K562 (cell line): ENCODE results near the gene L3MBTL1. TPM values are rescaled to one million over a fixed set of nuclear protein-coding genes. Genes with fewer than 3 reads are reported as not detected.

ENCODE experiments used
- ATF7 ChIP-seq: fragments of 450-650 bp; IDR thresholded peaks from 2 replicates; pipeline ENCODE4 v1.7.1; 2014; ENCODE audit warnings: mild to moderate bottlenecking, moderate library complexity
- HCFC1 ChIP-seq: IDR thresholded peaks from 2 replicates; pipeline ENCODE4 v1.6.1; 2012; ENCODE audit warnings: low read depth, low read length, improper control_type of control experiment
- SNIP1 ChIP-seq: fragments of 450-650 bp; IDR thresholded peaks from 2 replicates; pipeline ENCODE4 v1.7.1; 2017; ENCODE audit warnings: low read depth, mild to moderate bottlenecking
- TAF1 ChIP-seq: IDR thresholded peaks from 2 replicates; pipeline ENCODE4 v1.6.1; 2011; ENCODE audit warnings: mild to moderate bottlenecking, low read length, moderate library complexity; ENCODE audit not compliant: insufficient read depth, control insufficient read depth, severe bottlenecking; ENCODE audit errors: extremely low read depth
- U2AF2 ChIP-seq: fragments of 200-400 bp; formaldehyde crosslinking; optimal IDR thresholded peaks from 2 replicates; pipeline ENCODE3; 2017; ENCODE audit warnings: low read depth, mild to moderate bottlenecking, low read length
- VEZF1 ChIP-seq: fragments of 200-800 bp; sonication (Bioruptor generic); IDR thresholded peaks from 2 replicates; pipeline ENCODE4 v1.6.1; 2017; ENCODE audit warnings: missing genetic modification characterization, missing compliant biosample characterization
- ZNF274 ChIP-seq: IDR thresholded peaks from 2 replicates; pipeline ENCODE4 v1.6.1; 2011; ENCODE audit warnings: low read depth, mild to moderate bottlenecking, low read length, moderate library complexity, borderline replicate concordance
- polyA plus RNA-seq, 8 experiments: library from polyadenylated mRNA; depleted of rRNA in 4 of 8; stranded (reverse) in 5 of 8; unstranded in 3 of 8; fragments of >200 nt; fragmentation: Nextera tagmentation in 2 of 8; fragmentation: Illumina TruSeq in 1 of 8; extraction: Ambion mirVana in 2 of 8; extraction: Trizol in 1 of 8; gene quantifications; 2 replicates each; pipeline versions ENCODE4 v1.2.1 to v1.2.3, GENCODE V29; 2011 to 2014; ENCODE audit warnings: inconsistent platforms in 1 of 8, missing spikeins in 1 of 8
- total RNA-seq, 7 experiments: library from RNA; depleted of rRNA in 6 of 7; stranded (reverse); fragments of >200 nt in 6 of 7; fragmentation: Illumina TruSeq in 2 of 7; extraction: Trizol in 2 of 7; gene quantifications; 2 replicates each; pipeline versions ENCODE4 v1.2.1 to v1.2.3, GENCODE V29; 2011 to 2021; ENCODE audit warnings: low replicate concordance in 1 of 7
- TF ChIP-seq, protein P1 (sequence below): fragments of 450-650 bp; IDR thresholded peaks from 2 replicates; pipeline ENCODE4 v1.6.1; 2016; ENCODE audit warnings: mild to moderate bottlenecking, moderate library complexity
- TF ChIP-seq, protein P2 (sequence below): IDR thresholded peaks from 2 replicates; pipeline ENCODE4 v1.6.1; 2014; ENCODE audit warnings: antibody characterized with exemption

The L3MBTL1 gene
- total and polyA plus RNA-seq, 9 of the 15 experiments (the other 6 are each of a cell fraction or from before 2014, with no cell fraction given): 0.77 to 10.0 (median 4.4) TPM

DNA sequence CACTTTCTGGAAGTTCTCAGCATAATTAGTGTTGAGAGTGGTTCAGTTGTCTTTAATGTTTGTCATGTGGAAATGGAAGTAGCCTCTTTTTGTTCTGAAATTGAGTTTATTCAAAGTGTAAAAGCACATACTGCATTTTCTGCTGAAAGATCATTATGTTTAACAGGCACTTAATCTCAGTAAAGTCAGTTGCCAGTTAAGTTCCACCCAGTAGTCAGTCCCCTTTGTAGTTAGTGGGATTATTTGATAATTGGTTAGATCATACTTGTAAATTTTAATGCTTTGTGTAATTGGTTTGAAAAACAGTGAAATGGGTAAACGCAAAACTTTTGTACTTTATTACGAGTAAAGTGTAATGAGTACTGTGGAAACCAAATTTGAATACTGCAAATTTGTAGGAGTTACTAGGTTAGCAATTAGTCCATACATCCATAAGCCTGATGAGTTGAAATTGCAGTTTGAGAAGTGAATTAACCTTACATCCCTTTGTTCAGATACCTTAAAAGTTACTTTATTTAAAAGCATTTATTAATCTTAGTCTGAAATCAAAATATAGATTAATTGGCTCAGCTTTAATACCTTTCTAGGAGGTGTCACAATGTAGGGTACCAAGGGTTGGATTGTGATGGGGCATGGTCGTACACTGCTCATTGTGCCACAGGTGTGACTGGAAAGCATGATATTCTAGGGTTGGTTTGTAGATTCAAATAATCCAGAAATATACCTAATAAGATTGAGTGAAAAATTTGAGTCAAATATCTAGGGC, 45.4 kb upstream of the L3MBTL1 start (continued):
- TF ChIP-seq, protein P1, sequence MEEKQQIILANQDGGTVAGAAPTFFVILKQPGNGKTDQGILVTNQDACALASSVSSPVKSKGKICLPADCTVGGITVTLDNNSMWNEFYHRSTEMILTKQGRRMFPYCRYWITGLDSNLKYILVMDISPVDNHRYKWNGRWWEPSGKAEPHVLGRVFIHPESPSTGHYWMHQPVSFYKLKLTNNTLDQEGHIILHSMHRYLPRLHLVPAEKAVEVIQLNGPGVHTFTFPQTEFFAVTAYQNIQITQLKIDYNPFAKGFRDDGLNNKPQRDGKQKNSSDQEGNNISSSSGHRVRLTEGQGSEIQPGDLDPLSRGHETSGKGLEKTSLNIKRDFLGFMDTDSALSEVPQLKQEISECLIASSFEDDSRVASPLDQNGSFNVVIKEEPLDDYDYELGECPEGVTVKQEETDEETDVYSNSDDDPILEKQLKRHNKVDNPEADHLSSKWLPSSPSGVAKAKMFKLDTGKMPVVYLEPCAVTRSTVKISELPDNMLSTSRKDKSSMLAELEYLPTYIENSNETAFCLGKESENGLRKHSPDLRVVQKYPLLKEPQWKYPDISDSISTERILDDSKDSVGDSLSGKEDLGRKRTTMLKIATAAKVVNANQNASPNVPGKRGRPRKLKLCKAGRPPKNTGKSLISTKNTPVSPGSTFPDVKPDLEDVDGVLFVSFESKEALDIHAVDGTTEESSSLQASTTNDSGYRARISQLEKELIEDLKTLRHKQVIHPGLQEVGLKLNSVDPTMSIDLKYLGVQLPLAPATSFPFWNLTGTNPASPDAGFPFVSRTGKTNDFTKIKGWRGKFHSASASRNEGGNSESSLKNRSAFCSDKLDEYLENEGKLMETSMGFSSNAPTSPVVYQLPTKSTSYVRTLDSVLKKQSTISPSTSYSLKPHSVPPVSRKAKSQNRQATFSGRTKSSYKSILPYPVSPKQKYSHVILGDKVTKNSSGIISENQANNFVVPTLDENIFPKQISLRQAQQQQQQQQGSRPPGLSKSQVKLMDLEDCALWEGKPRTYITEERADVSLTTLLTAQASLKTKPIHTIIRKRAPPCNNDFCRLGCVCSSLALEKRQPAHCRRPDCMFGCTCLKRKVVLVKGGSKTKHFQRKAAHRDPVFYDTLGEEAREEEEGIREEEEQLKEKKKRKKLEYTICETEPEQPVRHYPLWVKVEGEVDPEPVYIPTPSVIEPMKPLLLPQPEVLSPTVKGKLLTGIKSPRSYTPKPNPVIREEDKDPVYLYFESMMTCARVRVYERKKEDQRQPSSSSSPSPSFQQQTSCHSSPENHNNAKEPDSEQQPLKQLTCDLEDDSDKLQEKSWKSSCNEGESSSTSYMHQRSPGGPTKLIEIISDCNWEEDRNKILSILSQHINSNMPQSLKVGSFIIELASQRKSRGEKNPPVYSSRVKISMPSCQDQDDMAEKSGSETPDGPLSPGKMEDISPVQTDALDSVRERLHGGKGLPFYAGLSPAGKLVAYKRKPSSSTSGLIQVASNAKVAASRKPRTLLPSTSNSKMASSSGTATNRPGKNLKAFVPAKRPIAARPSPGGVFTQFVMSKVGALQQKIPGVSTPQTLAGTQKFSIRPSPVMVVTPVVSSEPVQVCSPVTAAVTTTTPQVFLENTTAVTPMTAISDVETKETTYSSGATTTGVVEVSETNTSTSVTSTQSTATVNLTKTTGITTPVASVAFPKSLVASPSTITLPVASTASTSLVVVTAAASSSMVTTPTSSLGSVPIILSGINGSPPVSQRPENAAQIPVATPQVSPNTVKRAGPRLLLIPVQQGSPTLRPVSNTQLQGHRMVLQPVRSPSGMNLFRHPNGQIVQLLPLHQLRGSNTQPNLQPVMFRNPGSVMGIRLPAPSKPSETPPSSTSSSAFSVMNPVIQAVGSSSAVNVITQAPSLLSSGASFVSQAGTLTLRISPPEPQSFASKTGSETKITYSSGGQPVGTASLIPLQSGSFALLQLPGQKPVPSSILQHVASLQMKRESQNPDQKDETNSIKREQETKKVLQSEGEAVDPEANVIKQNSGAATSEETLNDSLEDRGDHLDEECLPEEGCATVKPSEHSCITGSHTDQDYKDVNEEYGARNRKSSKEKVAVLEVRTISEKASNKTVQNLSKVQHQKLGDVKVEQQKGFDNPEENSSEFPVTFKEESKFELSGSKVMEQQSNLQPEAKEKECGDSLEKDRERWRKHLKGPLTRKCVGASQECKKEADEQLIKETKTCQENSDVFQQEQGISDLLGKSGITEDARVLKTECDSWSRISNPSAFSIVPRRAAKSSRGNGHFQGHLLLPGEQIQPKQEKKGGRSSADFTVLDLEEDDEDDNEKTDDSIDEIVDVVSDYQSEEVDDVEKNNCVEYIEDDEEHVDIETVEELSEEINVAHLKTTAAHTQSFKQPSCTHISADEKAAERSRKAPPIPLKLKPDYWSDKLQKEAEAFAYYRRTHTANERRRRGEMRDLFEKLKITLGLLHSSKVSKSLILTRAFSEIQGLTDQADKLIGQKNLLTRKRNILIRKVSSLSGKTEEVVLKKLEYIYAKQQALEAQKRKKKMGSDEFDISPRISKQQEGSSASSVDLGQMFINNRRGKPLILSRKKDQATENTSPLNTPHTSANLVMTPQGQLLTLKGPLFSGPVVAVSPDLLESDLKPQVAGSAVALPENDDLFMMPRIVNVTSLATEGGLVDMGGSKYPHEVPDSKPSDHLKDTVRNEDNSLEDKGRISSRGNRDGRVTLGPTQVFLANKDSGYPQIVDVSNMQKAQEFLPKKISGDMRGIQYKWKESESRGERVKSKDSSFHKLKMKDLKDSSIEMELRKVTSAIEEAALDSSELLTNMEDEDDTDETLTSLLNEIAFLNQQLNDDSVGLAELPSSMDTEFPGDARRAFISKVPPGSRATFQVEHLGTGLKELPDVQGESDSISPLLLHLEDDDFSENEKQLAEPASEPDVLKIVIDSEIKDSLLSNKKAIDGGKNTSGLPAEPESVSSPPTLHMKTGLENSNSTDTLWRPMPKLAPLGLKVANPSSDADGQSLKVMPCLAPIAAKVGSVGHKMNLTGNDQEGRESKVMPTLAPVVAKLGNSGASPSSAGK: no peak
- no peak for TF ChIP-seq ATF7
- TF ChIP-seq TAF1: no peak
- no peak for TF ChIP-seq HCFC1
- TF ChIP-seq U2AF2: no peak
- no peak for TF ChIP-seq SNIP1
- no peak for TF ChIP-seq ZNF274
- TF ChIP-seq, protein P2, sequence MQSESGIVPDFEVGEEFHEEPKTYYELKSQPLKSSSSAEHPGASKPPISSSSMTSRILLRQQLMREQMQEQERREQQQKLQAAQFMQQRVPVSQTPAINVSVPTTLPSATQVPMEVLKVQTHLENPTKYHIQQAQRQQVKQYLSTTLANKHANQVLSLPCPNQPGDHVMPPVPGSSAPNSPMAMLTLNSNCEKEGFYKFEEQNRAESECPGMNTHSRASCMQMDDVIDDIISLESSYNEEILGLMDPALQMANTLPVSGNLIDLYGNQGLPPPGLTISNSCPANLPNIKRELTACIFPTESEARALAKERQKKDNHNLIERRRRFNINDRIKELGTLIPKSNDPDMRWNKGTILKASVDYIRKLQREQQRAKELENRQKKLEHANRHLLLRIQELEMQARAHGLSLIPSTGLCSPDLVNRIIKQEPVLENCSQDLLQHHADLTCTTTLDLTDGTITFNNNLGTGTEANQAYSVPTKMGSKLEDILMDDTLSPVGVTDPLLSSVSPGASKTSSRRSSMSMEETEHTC: no peak
- TF ChIP-seq VEZF1 (CRISPR knock-in tag): no peak
